Measurements from ENCODE around the gene ZNF783. TPM values are rescaled to one million over a fixed set of nuclear protein-coding genes. Genes with fewer than 3 reads are reported as not detected.
"Not testable (repeated sequence)": the region's sequence is repeated elsewhere in the genome, so short reads cannot be mapped to it uniquely, and the experiment has no call there.

The ZNF783 gene
- total RNA-seq, 3 donors from 2014 or later: 9.2 to 18.2 (median 12.9) TPM

DNA sequence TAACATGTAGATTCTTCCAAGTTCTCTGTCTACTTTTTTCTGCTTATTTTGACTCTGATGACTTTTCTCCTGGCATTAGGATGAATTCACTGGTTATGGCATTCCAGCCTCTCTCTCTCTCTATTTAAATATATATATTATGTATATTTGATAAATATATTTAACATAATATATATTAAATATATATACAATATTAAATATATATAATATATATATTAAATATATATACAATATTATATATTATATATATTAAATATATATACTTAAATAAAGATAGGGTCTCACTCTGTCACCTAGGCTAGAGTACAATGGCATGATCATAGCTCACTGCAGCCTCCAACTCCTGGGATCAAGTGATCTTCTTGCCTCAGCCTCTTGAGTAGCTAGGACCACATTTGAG lies 60.7 kb downstream of the ZNF783 start:
- TF ChIP-seq, protein P1, sequence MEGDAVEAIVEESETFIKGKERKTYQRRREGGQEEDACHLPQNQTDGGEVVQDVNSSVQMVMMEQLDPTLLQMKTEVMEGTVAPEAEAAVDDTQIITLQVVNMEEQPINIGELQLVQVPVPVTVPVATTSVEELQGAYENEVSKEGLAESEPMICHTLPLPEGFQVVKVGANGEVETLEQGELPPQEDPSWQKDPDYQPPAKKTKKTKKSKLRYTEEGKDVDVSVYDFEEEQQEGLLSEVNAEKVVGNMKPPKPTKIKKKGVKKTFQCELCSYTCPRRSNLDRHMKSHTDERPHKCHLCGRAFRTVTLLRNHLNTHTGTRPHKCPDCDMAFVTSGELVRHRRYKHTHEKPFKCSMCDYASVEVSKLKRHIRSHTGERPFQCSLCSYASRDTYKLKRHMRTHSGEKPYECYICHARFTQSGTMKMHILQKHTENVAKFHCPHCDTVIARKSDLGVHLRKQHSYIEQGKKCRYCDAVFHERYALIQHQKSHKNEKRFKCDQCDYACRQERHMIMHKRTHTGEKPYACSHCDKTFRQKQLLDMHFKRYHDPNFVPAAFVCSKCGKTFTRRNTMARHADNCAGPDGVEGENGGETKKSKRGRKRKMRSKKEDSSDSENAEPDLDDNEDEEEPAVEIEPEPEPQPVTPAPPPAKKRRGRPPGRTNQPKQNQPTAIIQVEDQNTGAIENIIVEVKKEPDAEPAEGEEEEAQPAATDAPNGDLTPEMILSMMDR (IDR thresholded peaks at IDR 0.05): no peak
- Histone ChIP-seq H3K4me1 (ENCODE audit: low read depth) (no peaks in the 10 kb centered on the region), H3K36me3 (ENCODE audit: low read depth) (no peaks in the 10 kb centered on the region), H3K4me3 (no peak overlapping the region), H3K9me3 (no peaks in the 10 kb centered on the region)
- DNase-seq: no peak
- intact Hi-C loops (cut with DNase I, micrococcal nuclease): no loop called here
- ATAC-seq: no peak

DNA sequence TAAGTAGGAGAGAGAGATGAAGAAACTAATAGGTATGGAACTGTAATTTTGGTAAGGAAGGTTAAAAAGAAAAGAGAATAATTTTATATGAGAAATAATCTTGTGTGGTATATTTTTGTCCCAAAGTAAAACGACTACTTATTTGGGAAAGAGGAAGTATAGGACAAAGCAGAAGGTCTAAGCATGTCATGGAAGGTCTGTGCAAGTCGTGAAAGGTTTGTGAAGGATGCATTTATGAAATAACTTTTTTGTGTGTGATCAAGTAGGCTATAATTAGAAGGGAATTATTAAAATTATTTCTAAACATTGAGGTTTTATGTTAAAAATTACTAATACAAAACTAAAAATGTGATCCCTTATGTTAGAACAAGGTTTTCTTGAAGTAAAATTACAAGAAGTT lies 63.3 kb downstream of the ZNF783 start:
- no peaks in the 10 kb centered on the region for H3K36me3 ChIP-seq (ENCODE audit: low read depth)
- no peaks in the 10 kb centered on the region for H3K9me3 ChIP-seq
- intact Hi-C loops (cut with DNase I, micrococcal nuclease): no loop called here
- H3K4me1 ChIP-seq (ENCODE audit: low read depth): no peaks in the 10 kb centered on the region
- TF ChIP-seq, protein P1 (IDR thresholded peaks at IDR 0.05): no peak
- no peak for ATAC-seq
- H3K4me3 ChIP-seq: no peak overlapping the region
- DNase-seq: no peak

DNA sequence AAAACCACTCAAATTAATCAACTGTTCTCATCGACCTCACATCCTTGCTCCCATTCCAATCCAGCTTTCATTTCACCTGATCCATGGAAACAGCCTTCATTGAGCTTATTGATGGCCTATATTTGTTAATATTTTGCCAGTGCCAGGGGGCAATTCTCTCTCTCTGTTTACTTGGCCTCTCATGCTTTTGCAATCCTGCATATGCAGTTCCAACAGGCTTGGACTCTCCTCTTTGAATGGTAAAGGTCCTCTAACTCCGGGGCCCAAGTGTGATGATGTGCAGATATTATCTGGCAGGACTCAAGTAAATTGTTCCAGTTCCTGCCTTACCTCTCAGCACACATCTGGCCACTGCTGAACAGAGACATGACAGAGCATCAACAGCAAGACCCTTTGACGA lies 67.3 kb downstream of the ZNF783 start:
- intact Hi-C loops (cut with DNase I, micrococcal nuclease): no loop called here
- DNase-seq (no peak), ATAC-seq (no peak)
- Histone ChIP-seq H3K4me3 (no peak overlapping the region), H3K4me1 (ENCODE audit: low read depth) (no peaks in the 10 kb centered on the region), H3K9me3 (no peaks in the 10 kb centered on the region), H3K36me3 (ENCODE audit: low read depth) (no peaks in the 10 kb centered on the region)
- TF ChIP-seq, protein P1 (IDR thresholded peaks at IDR 0.05): no peak

DNA sequence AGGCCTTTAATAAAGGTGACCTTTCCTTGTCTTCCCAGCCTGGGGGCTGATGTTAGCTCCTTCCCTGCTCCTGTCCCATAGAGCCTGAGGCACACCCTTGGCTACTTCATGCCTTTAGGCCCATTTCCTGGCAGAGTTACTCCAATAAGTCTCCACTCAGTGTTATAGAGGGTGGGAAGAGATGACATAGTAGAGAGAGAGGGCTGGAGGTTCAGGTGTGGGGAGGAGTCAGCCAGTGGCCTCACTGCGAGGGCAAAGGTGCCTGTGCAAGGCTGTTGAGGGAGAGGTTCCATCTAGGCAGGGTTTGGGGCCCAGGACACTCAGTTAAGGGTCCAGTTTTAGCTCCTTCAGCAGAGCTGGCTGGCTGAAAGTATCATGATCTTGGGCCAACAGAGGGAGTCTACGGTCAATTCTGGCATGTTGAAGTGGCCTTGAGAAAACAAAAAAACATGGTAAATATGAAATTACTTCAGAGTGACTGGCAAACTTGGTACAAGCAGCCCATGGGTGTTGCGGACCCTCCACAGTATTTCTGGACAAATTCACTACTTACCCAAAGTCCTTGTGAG lies 67.9 kb downstream of the ZNF783 start:
- ATAC-seq (no peak), DNase-seq (no peak)
- Histone ChIP-seq H3K36me3 (ENCODE audit: low read depth) (no peaks in the 10 kb centered on the region), H3K9me3 (no peaks in the 10 kb centered on the region), H3K4me3 (no peak overlapping the region), H3K4me1 (ENCODE audit: low read depth) (no peaks in the 10 kb centered on the region)
- intact Hi-C loops (cut with DNase I, micrococcal nuclease): no loop called here
- TF ChIP-seq, protein P1 (IDR thresholded peaks at IDR 0.05): no peak

DNA sequence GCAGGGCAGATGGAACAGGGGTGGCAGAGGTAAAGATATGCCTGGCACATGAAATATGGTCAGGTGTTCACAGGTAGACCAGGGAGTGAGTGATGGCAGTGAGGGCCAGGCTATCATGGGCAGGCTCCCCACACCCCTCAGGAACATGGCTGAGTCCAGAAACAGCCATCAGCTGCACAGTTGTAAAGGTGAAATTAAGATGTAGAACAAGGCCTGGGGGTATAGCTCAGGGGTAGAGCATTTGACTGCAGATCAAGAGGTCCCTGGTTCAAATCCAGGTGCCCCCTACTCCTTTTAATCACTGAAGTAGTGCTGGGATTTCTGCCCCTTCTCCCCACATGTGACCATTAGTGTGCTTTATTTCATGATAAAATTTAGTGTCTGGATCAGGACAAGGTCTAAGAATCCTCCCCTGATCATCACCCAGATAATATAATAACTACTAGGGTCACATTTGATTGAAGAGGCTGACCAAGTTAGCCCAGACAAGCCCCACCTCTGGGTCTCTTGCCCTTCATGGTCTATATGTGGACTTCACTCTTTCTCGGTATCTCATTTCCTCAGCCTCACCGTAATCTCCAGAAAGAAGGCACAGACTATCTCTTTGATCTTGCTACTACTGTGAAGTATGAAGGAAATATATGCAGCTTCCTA lies 69.0 kb downstream of the ZNF783 start:
- H3K36me3 ChIP-seq (ENCODE audit: low read depth): no peaks in the 10 kb centered on the region
- no peaks in the 10 kb centered on the region for H3K4me1 ChIP-seq (ENCODE audit: low read depth)
- ATAC-seq (no peak), DNase-seq (no peak)
- intact Hi-C loops (cut with DNase I, micrococcal nuclease): no loop called here
- no peak overlapping the region for H3K4me3 ChIP-seq
- no peaks in the 10 kb centered on the region for H3K9me3 ChIP-seq
- TF ChIP-seq, protein P1 (IDR thresholded peaks at IDR 0.05): no peak

DNA sequence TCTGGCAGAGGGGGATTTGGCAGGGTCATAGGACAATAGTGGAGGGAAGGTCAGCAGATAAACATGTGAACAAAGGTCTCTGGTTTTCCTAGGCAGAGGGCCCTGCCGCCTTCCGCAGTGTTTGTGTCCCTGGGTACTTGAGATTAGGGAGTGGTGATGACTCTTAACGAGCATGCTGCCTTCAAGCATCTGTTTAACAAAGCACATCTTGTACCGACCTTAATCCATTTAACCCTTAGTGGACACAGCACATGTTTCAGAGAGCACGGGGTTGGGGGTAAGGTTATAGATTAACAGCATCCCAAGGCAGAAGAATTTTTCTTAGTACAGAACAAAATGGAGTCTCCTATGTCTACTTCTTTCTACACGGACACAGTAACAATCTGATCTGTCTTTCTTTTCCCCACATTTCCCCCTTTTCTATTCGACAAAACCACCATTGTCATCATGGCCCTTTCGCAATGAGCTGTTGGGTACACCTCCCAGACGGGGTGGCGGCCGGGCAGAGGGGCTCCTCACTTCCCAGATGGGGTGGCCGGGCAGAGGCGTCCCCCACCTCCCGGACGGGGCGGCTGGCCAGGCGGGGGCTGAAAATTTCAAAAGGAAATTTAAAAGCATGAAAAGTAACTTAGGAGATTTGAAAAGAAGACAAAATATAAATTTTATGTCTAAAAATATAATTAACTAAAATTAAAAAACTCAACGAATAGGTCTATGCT lies 70.8 kb downstream of the ZNF783 start:
- ATAC-seq; DNase-seq; H3K4me1 ChIP-seq (ENCODE audit: low read depth); H3K4me3 ChIP-seq; H3K9me3 ChIP-seq; intact Hi-C loops (cut with DNase I, micrococcal nuclease); H3K36me3 ChIP-seq (ENCODE audit: low read depth): not testable (repeated sequence)

All from mucosa of descending colon (tissue), 3 donors.